ENCODE data around the gene GIPR. TPM values are rescaled to one million over a fixed set of nuclear protein-coding genes. Genes with fewer than 3 reads are reported as not detected.

GIPR gene
- total and polyA plus RNA-seq, 2 of the 13 experiments (the other 11 are each of a cell fraction or from before 2014, with no cell fraction given) = 0.15 to 1.2 TPM

- TF ChIP-seq ZNF549 (CRISPR knock-in tag; IDR thresholded peaks at IDR 0.05) (no peak), SRF (IDR thresholded peaks at IDR 0.05; ENCODE audit: low read depth, low read length) (peak; percentile 100), ZNF510 (CRISPR knock-in tag; IDR thresholded peaks at IDR 0.05; ENCODE audit: low read depth) (peak; percentile 43), CBX1 (IDR thresholded peaks at IDR 0.05; ENCODE audit: low read depth) (peak; percentile 66), ELF4 (CRISPR knock-in tag; IDR thresholded peaks at IDR 0.05; ENCODE audit: borderline replicate concordance) (peak; percentile 50; the same call in 1 of the 2 replicates), ZNF275 (CRISPR knock-in tag; IDR thresholded peaks at IDR 0.05; ENCODE audit: borderline replicate concordance) (no peak; the same call in 1 of the 2 replicates), AHDC1 (CRISPR knock-in tag; IDR thresholded peaks at IDR 0.05; ENCODE audit: borderline replicate concordance) (no peak), MYC (CRISPR knock-in tag; IDR thresholded peaks at IDR 0.05; ENCODE audit: borderline replicate concordance) (peak; percentile 75), ZFP36L1 (CRISPR knock-in tag; IDR thresholded peaks at IDR 0.05) (peak; percentile 82; the same call in 1 of the 2 replicates), BRF2 (CRISPR knock-in tag; IDR thresholded peaks at IDR 0.05) (peak; percentile 54; the same call in 1 of the 2 replicates), HNRNPK (IDR thresholded peaks at IDR 0.05; ENCODE audit: low read depth, low read length, poor library complexity, severe bottlenecking) (peak; percentile 95), POLR2AphosphoS5 (IDR thresholded peaks at IDR 0.05; ENCODE audit: low read depth, low read length) (peak; percentile 45; the same call in 1 of the 2 replicates), ISL2 (CRISPR knock-in tag; IDR thresholded peaks at IDR 0.05) (peak; percentile 72), ZFP1 (CRISPR knock-in tag; IDR thresholded peaks at IDR 0.05) (peak; percentile 45; the same call in 1 of the 2 replicates), ZFP37 (CRISPR knock-in tag; IDR thresholded peaks at IDR 0.05; ENCODE audit: borderline replicate concordance) (peak; percentile 63; the same call in 1 of the 2 replicates), ZNF326 (CRISPR knock-in tag; IDR thresholded peaks at IDR 0.05; ENCODE audit: borderline replicate concordance) (no peak), SP140L (CRISPR knock-in tag; IDR thresholded peaks at IDR 0.05; ENCODE audit: borderline replicate concordance) (no peak), ZNF160 (CRISPR knock-in tag; IDR thresholded peaks at IDR 0.05) (peak; percentile 58; the same call in 1 of the 2 replicates), KDM5B (CRISPR knock-in tag; IDR thresholded peaks at IDR 0.05; ENCODE audit: borderline replicate concordance) (no peak; the same call in 1 of the 2 replicates), DRAP1 (CRISPR knock-in tag; IDR thresholded peaks at IDR 0.05) (peak; percentile 75), PAX8 (CRISPR knock-in tag; IDR thresholded peaks at IDR 0.05; ENCODE audit: borderline replicate concordance) (no peak)
These were observed 49.3 kb downstream of the GIPR start (continued) for GRCh38 chr19:45717131-45717982.
